Glutamatergic neuron (in vitro differentiated cells): Measurements from ENCODE around the gene BMAL2. TPM values are rescaled to one million over a fixed set of nuclear protein-coding genes. Genes with fewer than 3 reads are reported as not detected.

Experiments used
- DNase-seq: peaks from one replicate; pipeline ENCODE4 v3.0.0; 2022
- H3K27ac Mint-ChIP-seq: one replicate; pipeline ENCODE4 v1.8.0; 2020; ENCODE audit warnings: mild to moderate bottlenecking, mixed read lengths, inconsistent platforms; ENCODE audit not compliant: unreplicated experiment
- H3K27me3 Mint-ChIP-seq: one replicate; pipeline ENCODE4 v1.8.0; 2020; ENCODE audit warnings: mild to moderate bottlenecking, moderate library complexity, mixed read lengths, inconsistent platforms; ENCODE audit not compliant: unreplicated experiment
- H3K36me3 Mint-ChIP-seq: one replicate; pipeline ENCODE4 v1.8.0; 2020; ENCODE audit warnings: mild to moderate bottlenecking, mixed read lengths, inconsistent platforms; ENCODE audit not compliant: unreplicated experiment
- H3K4me1 Mint-ChIP-seq: one replicate; pipeline ENCODE4 v1.8.0; 2020; ENCODE audit warnings: mild to moderate bottlenecking, low read depth, mixed read lengths, inconsistent platforms; ENCODE audit not compliant: unreplicated experiment
- H3K4me3 Mint-ChIP-seq: one replicate; pipeline ENCODE4 v1.8.0; 2020; ENCODE audit warnings: mild to moderate bottlenecking, mixed read lengths, inconsistent platforms; ENCODE audit not compliant: unreplicated experiment
- H3K9me3 Mint-ChIP-seq: one replicate; pipeline ENCODE4 v1.8.0; 2020; ENCODE audit warnings: mild to moderate bottlenecking, moderate library complexity, mixed read lengths, inconsistent platforms; ENCODE audit not compliant: unreplicated experiment
- total RNA-seq: library from RNA; stranded (reverse); fragmentation: NEBNext Ultra II Directional; extraction: Animal tissue kit (Norgen Biotek cat#: 25700); gene quantifications from one replicate; pipeline ENCODE4 v1.2.1, GENCODE V29; 2021; ENCODE audit not compliant: unreplicated experiment
- TF ChIP-seq, protein P1 (sequence below): fragments of 200-600 bp; sonication (generic); IDR thresholded peaks from one replicate; pipeline ENCODE4 v1.5.0; 2021; ENCODE audit not compliant: partially characterized antibody, unreplicated experiment

Gene BMAL2
- total RNA-seq, 1 donor from 2014 or later: 5.3 TPM

DNA sequence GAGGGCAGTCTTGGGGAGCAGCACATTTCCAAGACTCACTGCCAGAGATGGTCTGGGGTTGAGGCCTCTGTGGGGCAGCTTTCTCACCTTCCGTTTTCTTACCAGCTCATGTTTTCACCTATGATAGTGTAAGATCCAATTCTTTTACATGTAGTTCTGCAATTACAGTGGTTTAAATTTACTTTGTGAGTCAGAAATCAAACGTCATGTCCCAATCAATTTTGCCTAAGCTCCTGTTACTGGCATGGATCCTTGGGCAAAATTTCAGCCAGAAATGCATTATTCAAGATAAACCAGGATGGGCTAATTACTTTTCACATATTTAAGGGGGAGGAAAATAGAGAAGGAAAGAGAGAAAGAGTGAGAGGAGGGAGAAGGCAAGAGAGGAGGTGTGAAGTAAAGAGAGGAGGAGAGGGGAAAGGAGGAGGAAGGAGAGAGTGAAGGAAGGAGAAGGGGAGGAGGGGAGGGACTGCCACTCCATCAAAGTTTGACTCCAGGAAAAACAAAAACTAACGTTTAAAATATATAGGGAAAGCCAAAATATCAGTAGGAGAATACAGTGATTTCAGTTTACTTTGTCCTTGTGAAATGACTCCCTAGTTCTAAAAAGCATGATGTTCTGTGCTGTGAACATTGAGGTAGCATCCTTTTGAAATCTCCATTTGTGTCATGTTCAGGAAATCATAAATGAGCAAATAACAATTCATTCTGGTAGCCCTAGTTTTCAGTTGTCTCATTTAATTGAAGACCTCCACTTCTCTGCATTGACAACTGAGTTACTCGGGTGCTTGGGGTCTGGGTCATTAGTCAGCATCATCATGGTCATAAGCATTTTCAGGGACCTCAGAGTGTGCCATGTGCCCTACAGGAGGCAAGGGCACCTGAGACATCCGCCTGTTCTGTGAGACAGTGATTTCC is 3.0 kb downstream of the BMAL2 start:
- no peak overlapping the region for H3K27ac Mint-ChIP-seq
- no peak overlapping the region for H3K4me3 Mint-ChIP-seq
- TF ChIP-seq, protein P1, sequence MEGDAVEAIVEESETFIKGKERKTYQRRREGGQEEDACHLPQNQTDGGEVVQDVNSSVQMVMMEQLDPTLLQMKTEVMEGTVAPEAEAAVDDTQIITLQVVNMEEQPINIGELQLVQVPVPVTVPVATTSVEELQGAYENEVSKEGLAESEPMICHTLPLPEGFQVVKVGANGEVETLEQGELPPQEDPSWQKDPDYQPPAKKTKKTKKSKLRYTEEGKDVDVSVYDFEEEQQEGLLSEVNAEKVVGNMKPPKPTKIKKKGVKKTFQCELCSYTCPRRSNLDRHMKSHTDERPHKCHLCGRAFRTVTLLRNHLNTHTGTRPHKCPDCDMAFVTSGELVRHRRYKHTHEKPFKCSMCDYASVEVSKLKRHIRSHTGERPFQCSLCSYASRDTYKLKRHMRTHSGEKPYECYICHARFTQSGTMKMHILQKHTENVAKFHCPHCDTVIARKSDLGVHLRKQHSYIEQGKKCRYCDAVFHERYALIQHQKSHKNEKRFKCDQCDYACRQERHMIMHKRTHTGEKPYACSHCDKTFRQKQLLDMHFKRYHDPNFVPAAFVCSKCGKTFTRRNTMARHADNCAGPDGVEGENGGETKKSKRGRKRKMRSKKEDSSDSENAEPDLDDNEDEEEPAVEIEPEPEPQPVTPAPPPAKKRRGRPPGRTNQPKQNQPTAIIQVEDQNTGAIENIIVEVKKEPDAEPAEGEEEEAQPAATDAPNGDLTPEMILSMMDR: no peak
- no peaks in the 10 kb centered on the region for H3K36me3 Mint-ChIP-seq
- H3K27me3 Mint-ChIP-seq: peaks cover 13% of the 10 kb centered on the region
- no peak for DNase-seq
- peaks cover 5% of the 10 kb centered on the region for H3K4me1 Mint-ChIP-seq
- H3K9me3 Mint-ChIP-seq: peaks cover 3% of the 10 kb centered on the region

DNA sequence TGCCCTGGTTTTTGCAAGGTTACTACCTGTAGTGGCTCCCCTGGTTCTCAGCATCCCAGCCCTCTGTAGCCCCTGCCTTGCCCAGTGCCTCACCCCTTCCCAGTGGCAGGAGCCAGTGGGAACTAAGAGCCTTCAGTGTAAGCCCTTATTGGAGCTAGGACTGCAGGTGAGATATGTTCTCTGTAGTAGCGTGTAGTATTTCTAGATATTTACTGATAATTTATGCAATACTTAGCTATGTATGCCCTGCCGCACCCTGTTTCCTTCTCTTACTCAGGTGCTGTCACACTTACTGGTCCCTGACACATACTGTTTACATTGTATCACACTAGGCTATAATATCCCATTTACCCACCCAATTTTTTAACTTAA is 3.6 kb downstream of the BMAL2 start:
- Mint-ChIP-seq H3K4me3 (no peak overlapping the region), H3K36me3 (no peaks in the 10 kb centered on the region), H3K27me3 (peaks cover 13% of the 10 kb centered on the region), H3K4me1 (peaks cover 5% of the 10 kb centered on the region), H3K27ac (no peak overlapping the region), H3K9me3 (peaks cover 2% of the 10 kb centered on the region)
- DNase-seq: no peak
- TF ChIP-seq, protein P1: no peak

DNA sequence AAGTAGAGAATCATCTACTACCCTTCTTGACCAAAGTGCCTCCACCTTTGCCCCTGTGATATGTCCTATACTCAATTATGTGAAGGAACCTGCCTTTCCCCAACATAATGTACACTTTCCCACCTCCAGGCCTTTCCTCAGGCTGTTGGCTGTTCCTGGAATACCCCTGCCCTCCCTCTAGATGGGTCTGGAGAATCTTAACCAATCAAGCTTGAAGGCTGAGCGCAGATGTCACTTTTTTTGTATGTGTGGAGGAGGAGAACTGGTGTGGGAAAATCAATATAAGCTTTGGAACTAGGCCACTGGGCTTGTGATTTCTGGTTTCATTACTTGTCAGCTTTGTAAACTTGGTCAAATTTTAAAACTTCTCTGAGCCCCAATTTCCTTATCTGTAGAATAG is 4.7 kb downstream of the BMAL2 start:
- Mint-ChIP-seq H3K4me1 (peaks cover 5% of the 10 kb centered on the region), H3K27ac (no peak overlapping the region), H3K27me3 (peaks cover 8% of the 10 kb centered on the region), H3K36me3 (no peaks in the 10 kb centered on the region), H3K9me3 (peaks cover 2% of the 10 kb centered on the region), H3K4me3 (no peak overlapping the region)
- DNase-seq: peak; percentile 42
- TF ChIP-seq, protein P1: no peak

- TF ChIP-seq, protein P1: no peak
- Mint-ChIP-seq H3K4me1 (peaks cover 5% of the 10 kb centered on the region), H3K4me3 (no peak overlapping the region), H3K27me3 (peaks cover 6% of the 10 kb centered on the region), H3K36me3 (no peaks in the 10 kb centered on the region), H3K9me3 (peaks cover under 1% of the 10 kb centered on the region), H3K27ac (no peak overlapping the region)
- no peak for DNase-seq
These were observed 5.8 kb downstream of the BMAL2 start for GRCh38 chr12:27338473-27338872.

DNA sequence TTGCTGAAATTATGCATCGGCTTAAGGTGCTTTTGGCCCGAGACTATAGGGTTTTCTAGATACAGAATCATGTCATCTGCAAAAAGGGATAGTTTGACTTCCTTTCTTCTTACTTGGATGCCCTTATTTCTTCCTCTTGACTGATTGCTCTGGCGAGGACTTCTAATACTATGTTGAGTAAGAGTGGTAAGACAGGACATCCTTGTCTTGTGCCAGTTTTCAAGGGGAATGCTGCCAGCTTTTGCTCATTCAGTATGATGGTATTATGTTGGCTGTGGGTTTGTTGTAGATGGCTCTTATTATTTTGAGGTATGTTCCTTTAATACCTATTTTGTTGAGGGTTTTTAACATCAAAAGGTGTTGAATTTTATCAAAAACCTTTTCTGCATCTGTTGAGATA is 8.3 kb downstream of the BMAL2 start:
- H3K27me3 Mint-ChIP-seq: no peaks in the 10 kb centered on the region
- no peaks in the 10 kb centered on the region for H3K36me3 Mint-ChIP-seq
- no peak overlapping the region for H3K27ac Mint-ChIP-seq
- peaks cover 2% of the 10 kb centered on the region for H3K4me1 Mint-ChIP-seq
- no peak overlapping the region for H3K4me3 Mint-ChIP-seq
- no peaks in the 10 kb centered on the region for H3K9me3 Mint-ChIP-seq
- TF ChIP-seq, protein P1: no peak
- DNase-seq: no peak
